Epithelial cell of proximal tubule (primary cell): Measurements from ENCODE around the gene XCL1. TPM values are rescaled to one million over a fixed set of nuclear protein-coding genes. Genes with fewer than 3 reads are reported as not detected.

Source experiments
- DNase-seq: peaks from one replicate; pipeline ENCODE4 v3.0.0-alpha.2; 2011; ENCODE audit warnings: low read depth
- H3K4me3 ChIP-seq: 2 replicates; pipeline ENCODE4 v1.5.1; 2011; ENCODE audit warnings: low read depth, mild to moderate bottlenecking, low read length
- CTCF ChIP-seq: conservative IDR thresholded peaks from 2 replicates; pipeline ENCODE4 v1.5.1; 2012; ENCODE audit warnings: low read depth, mild to moderate bottlenecking, low read length
- total RNA-seq: library from RNA; depleted of rRNA; stranded (reverse); fragments of >200 nt; gene quantifications from 2 replicates; pipeline ENCODE4 v1.2.3, GENCODE V29; 2015

Gene XCL1
- total RNA-seq, 1 donor from 2014 or later: not detected

- DNase-seq: no peak
- H3K4me3 ChIP-seq: no peak overlapping the region
- TF ChIP-seq CTCF: no peak
Observed at GRCh38 chr1:168615965-168616364, 39.6 kb downstream of the XCL1 start.

GRCh38 chr1:168617974-168618750 lies 41.8 kb downstream of the XCL1 start:
- DNase-seq: no peak
- no peak overlapping the region for H3K4me3 ChIP-seq
- no peak for TF ChIP-seq CTCF

GRCh38 chr1:168618886-168619285 lies 42.5 kb downstream of the XCL1 start:
- no peak for TF ChIP-seq CTCF
- no peak overlapping the region for H3K4me3 ChIP-seq
- DNase-seq: no peak

- H3K4me3 ChIP-seq: no peak overlapping the region
- TF ChIP-seq CTCF: no peak
Observed at GRCh38 chr1:168621356-168621755, 45.0 kb downstream of the XCL1 start.

GRCh38 chr1:168623003-168623828 lies 46.8 kb downstream of the XCL1 start:
- peak; percentile 9 for TF ChIP-seq CTCF
- H3K4me3 ChIP-seq: no peak overlapping the region
- no peak for DNase-seq

More at GRCh38 chr1:168621356-168621755, 45.0 kb downstream of the XCL1 start:
- no peak for DNase-seq

- no peak for DNase-seq
- no peak overlapping the region for H3K4me3 ChIP-seq
- TF ChIP-seq CTCF: no peak
Observed at GRCh38 chr1:168623831-168624230, 47.4 kb downstream of the XCL1 start.
